Activated CD4-positive, alpha-beta memory T cell treated with anti-CD3 and anti-CD28 coated beads, Interleukin-2, amount 10 ng/mL, durations not matched to agents 7 days and 5 days (primary cell): Measurements from ENCODE around the gene PRLR. TPM values are rescaled to one million over a fixed set of nuclear protein-coding genes. Genes with fewer than 3 reads are reported as not detected.

Source experiments
- CTCF ChIA-PET: fragments of 350-600 bp; sonication (Branson Sonifier 250); formaldehyde crosslinking; loops from one replicate; lab custom pipeline; 2021; ENCODE audit warnings: antibody characterized with exemption, inconsistent platforms; lab: Charles Lee
- POLR2A ChIA-PET: fragments of 350-600 bp; sonication (Branson Sonifier 250); formaldehyde crosslinking; loops from one replicate; lab custom pipeline; 2021; ENCODE audit warnings: antibody characterized with exemption; lab: Charles Lee
- DNase-seq: peaks from one replicate; pipeline ENCODE4 v3.0.0-alpha.2; 2020
- H3K27ac Mint-ChIP-seq: one replicate; pipeline ENCODE4 v1.8.0; 2021; ENCODE audit warnings: mild to moderate bottlenecking, mixed read lengths
- H3K27me3 Mint-ChIP-seq: one replicate; pipeline ENCODE4 v1.8.0; 2021; ENCODE audit warnings: mixed read lengths
- H3K36me3 Mint-ChIP-seq: one replicate; pipeline ENCODE4 v1.8.0; 2021; ENCODE audit warnings: low read depth, mixed read lengths
- H3K4me1 Mint-ChIP-seq: one replicate; pipeline ENCODE4 v1.8.0; 2021; ENCODE audit warnings: mixed read lengths
- H3K4me3 Mint-ChIP-seq: one replicate; pipeline ENCODE4 v1.8.0; 2021; ENCODE audit warnings: mild to moderate bottlenecking, mixed read lengths
- H3K9me3 Mint-ChIP-seq: one replicate; pipeline ENCODE4 v1.8.0; 2021; ENCODE audit warnings: mixed read lengths
- total RNA-seq, 2 experiments: library from RNA; stranded (reverse); gene quantifications; one replicate each; pipeline ENCODE4 v1.2.3, GENCODE V29; 2021

PRLR gene
- total RNA-seq, 2 experiments from 2014 or later, result not detected

- Mint-ChIP-seq H3K27ac (no peak overlapping the region), H3K27me3 (peaks cover 16% of the 10 kb centered on the region), H3K9me3 (no peaks in the 10 kb centered on the region), H3K4me3 (no peak overlapping the region), H3K4me1 (peaks cover 4% of the 10 kb centered on the region), H3K36me3 (no peaks in the 10 kb centered on the region)
- DNase-seq, result no peak
- CTCF ChIA-PET, result no interaction called here
- POLR2A ChIA-PET, result no interaction called here
These were observed 95.0 kb downstream of the PRLR start for GRCh38 chr5:35135239-35135700.

GRCh38 chr5:35134278-35135030, 95.8 kb downstream of the PRLR start:
- Mint-ChIP-seq H3K27ac (no peak overlapping the region), H3K4me1 (peaks cover 11% of the 10 kb centered on the region), H3K27me3 (peaks cover 23% of the 10 kb centered on the region), H3K9me3 (no peaks in the 10 kb centered on the region), H3K36me3 (no peaks in the 10 kb centered on the region), H3K4me3 (no peak overlapping the region)
- ChIA-PET CTCF (no interaction called here), POLR2A (no interaction called here)
- DNase-seq, result no peak

GRCh38 chr5:35133186-35133585, 97.1 kb downstream of the PRLR start:
- H3K4me1 Mint-ChIP-seq, result peaks cover 11% of the 10 kb centered on the region
- CTCF ChIA-PET, result no interaction called here
- H3K36me3 Mint-ChIP-seq, result no peaks in the 10 kb centered on the region
- POLR2A ChIA-PET, result no interaction called here
- peaks cover 27% of the 10 kb centered on the region for H3K27me3 Mint-ChIP-seq
- no peak for DNase-seq
- no peak overlapping the region for H3K27ac Mint-ChIP-seq
- H3K9me3 Mint-ChIP-seq, result no peaks in the 10 kb centered on the region
- no peak overlapping the region for H3K4me3 Mint-ChIP-seq

- Mint-ChIP-seq H3K9me3 (no peaks in the 10 kb centered on the region), H3K4me3 (no peak overlapping the region), H3K4me1 (peaks cover 11% of the 10 kb centered on the region), H3K27ac (no peak overlapping the region), H3K36me3 (no peaks in the 10 kb centered on the region), H3K27me3 (peaks cover 31% of the 10 kb centered on the region)
- ChIA-PET POLR2A (no interaction called here), CTCF (no interaction called here)
- DNase-seq, result no peak
These were observed 98.6 kb downstream of the PRLR start for GRCh38 chr5:35131723-35132122.

GRCh38 chr5:35129921-35130485, 100.3 kb downstream of the PRLR start:
- no peak overlapping the region for H3K27ac Mint-ChIP-seq
- H3K4me3 Mint-ChIP-seq, result no peak overlapping the region
- POLR2A ChIA-PET, result interaction anchor here (1.1 kb wide), 1 partner anchor 1112 kb away, joined by 3 read pairs; the partner anchor contains the start of gene NADK2

GRCh38 chr5:35129276-35129675, 101.0 kb downstream of the PRLR start:
- H3K36me3 Mint-ChIP-seq, result no peaks in the 10 kb centered on the region
- DNase-seq, result no peak
- H3K9me3 Mint-ChIP-seq, result no peaks in the 10 kb centered on the region
- CTCF ChIA-PET, result no interaction called here
- H3K4me1 Mint-ChIP-seq, result peaks cover 11% of the 10 kb centered on the region
- H3K27me3 Mint-ChIP-seq, result peaks cover 31% of the 10 kb centered on the region
- H3K4me3 Mint-ChIP-seq, result no peak overlapping the region
- POLR2A ChIA-PET, result no interaction called here
- H3K27ac Mint-ChIP-seq, result no peak overlapping the region

More at GRCh38 chr5:35129921-35130485, 100.3 kb downstream of the PRLR start:
- Mint-ChIP-seq H3K27me3 (peaks cover 31% of the 10 kb centered on the region), H3K9me3 (no peaks in the 10 kb centered on the region), H3K36me3 (no peaks in the 10 kb centered on the region), H3K4me1 (peaks cover 11% of the 10 kb centered on the region)
- DNase-seq, result peak; percentile 31
- CTCF ChIA-PET, result no interaction called here

GRCh38 chr5:35127006-35127405, 103.3 kb downstream of the PRLR start:
- Mint-ChIP-seq H3K4me1 (peaks cover 11% of the 10 kb centered on the region), H3K4me3 (no peak overlapping the region), H3K36me3 (no peaks in the 10 kb centered on the region), H3K9me3 (no peaks in the 10 kb centered on the region), H3K27me3 (peaks cover 35% of the 10 kb centered on the region), H3K27ac (no peak overlapping the region)
- POLR2A ChIA-PET, result no interaction called here
- no peak for DNase-seq
- CTCF ChIA-PET, result no interaction called here

GRCh38 chr5:35125746-35126145, 104.5 kb downstream of the PRLR start:
- Mint-ChIP-seq H3K27me3 (peaks cover 32% of the 10 kb centered on the region), H3K4me1 (peaks cover 11% of the 10 kb centered on the region), H3K36me3 (no peaks in the 10 kb centered on the region), H3K4me3 (no peak overlapping the region), H3K27ac (no peak overlapping the region), H3K9me3 (no peaks in the 10 kb centered on the region)
- POLR2A ChIA-PET, result no interaction called here
- no peak for DNase-seq
- CTCF ChIA-PET, result no interaction called here

GRCh38 chr5:35124932-35125331, 105.4 kb downstream of the PRLR start:
- CTCF ChIA-PET, result no interaction called here
- Mint-ChIP-seq H3K4me1 (peaks cover 4% of the 10 kb centered on the region), H3K27me3 (peaks cover 24% of the 10 kb centered on the region), H3K27ac (no peak overlapping the region), H3K4me3 (no peak overlapping the region), H3K36me3 (no peaks in the 10 kb centered on the region), H3K9me3 (no peaks in the 10 kb centered on the region)
- DNase-seq, result no peak
- POLR2A ChIA-PET, result no interaction called here

GRCh38 chr5:35122819-35123218, 107.5 kb downstream of the PRLR start:
- ChIA-PET CTCF (no interaction called here), POLR2A (no interaction called here)
- Mint-ChIP-seq H3K36me3 (no peaks in the 10 kb centered on the region), H3K27me3 (peaks cover 13% of the 10 kb centered on the region), H3K9me3 (no peaks in the 10 kb centered on the region), H3K27ac (no peak overlapping the region), H3K4me1 (no peaks in the 10 kb centered on the region), H3K4me3 (no peak overlapping the region)
- no peak for DNase-seq

GRCh38 chr5:35120715-35121114, 109.6 kb downstream of the PRLR start:
- Mint-ChIP-seq H3K9me3 (no peaks in the 10 kb centered on the region), H3K4me1 (no peaks in the 10 kb centered on the region), H3K27me3 (peaks cover 11% of the 10 kb centered on the region), H3K27ac (no peak overlapping the region), H3K4me3 (no peak overlapping the region), H3K36me3 (no peaks in the 10 kb centered on the region)
- ChIA-PET CTCF (no interaction called here), POLR2A (interaction anchor here (0.6 kb wide), 1 partner anchor 204 kb away, joined by 3 read pairs; no protein-coding TSS in a partner anchor)
- no peak for DNase-seq

GRCh38 chr5:35117967-35118366, 112.3 kb downstream of the PRLR start:
- POLR2A ChIA-PET, result no interaction called here
- Mint-ChIP-seq H3K4me1 (no peaks in the 10 kb centered on the region), H3K9me3 (no peaks in the 10 kb centered on the region), H3K27ac (no peak overlapping the region), H3K4me3 (no peak overlapping the region), H3K36me3 (no peaks in the 10 kb centered on the region), H3K27me3 (peaks cover 8% of the 10 kb centered on the region)
- CTCF ChIA-PET, result no interaction called here
- no peak for DNase-seq

- H3K27me3 Mint-ChIP-seq, result peaks cover 5% of the 10 kb centered on the region
- no peaks in the 10 kb centered on the region for H3K36me3 Mint-ChIP-seq
- H3K4me3 Mint-ChIP-seq, result no peak overlapping the region
- CTCF ChIA-PET, result no interaction called here
- no peak for DNase-seq
- H3K27ac Mint-ChIP-seq, result no peak overlapping the region
- no peaks in the 10 kb centered on the region for H3K9me3 Mint-ChIP-seq
- POLR2A ChIA-PET, result no interaction called here
- no peaks in the 10 kb centered on the region for H3K4me1 Mint-ChIP-seq
These were observed 114.4 kb downstream of the PRLR start for GRCh38 chr5:35115920-35116319.

- Mint-ChIP-seq H3K27me3 (peaks cover 7% of the 10 kb centered on the region), H3K4me3 (no peak overlapping the region), H3K27ac (no peak overlapping the region), H3K9me3 (no peaks in the 10 kb centered on the region), H3K36me3 (no peaks in the 10 kb centered on the region), H3K4me1 (no peaks in the 10 kb centered on the region)
- POLR2A ChIA-PET, result no interaction called here
- DNase-seq, result no peak
- CTCF ChIA-PET, result no interaction called here
These were observed 115.6 kb downstream of the PRLR start for GRCh38 chr5:35114698-35115097.
